ENCODE data around the gene LRRC51.

- TF ChIP-seq CTCF (conservative IDR thresholded peaks at IDR 0.05 in 1 of 2, IDR thresholded peaks at IDR 0.05 in 1 of 2; ENCODE audit: extremely low read depth in 1 of 2, insufficient read depth in 1 of 2, low read depth in 1 of 2, low read length in 2 of 2) (no peak), EZH2 (IDR thresholded peaks at IDR 0.05; ENCODE audit: borderline replicate concordance, low read length) (no peak)
Observed at GRCh38 chr11:72083414-72083813, 2.8 kb downstream of the LRRC51 start.
